WTC11 (cell line): Measurements from ENCODE around the gene ANXA11.
"Not testable (repeated sequence)": the region's sequence is repeated elsewhere in the genome, so short reads cannot be mapped to it uniquely, and the experiment has no call there.

Experiments used
- NR2C2 ChIP-seq: sonication (generic); formaldehyde crosslinking; IDR thresholded peaks from 2 replicates; pipeline ENCODE4 v1.8.0; 2022; ENCODE audit warnings: mild to moderate bottlenecking, missing genetic modification reagents
- TF ChIP-seq, protein P1 (sequence below): fragments of 200-600 bp; IDR thresholded peaks from 2 replicates; pipeline ENCODE4 v1.8.0; 2022; ENCODE audit warnings: antibody characterized with exemption

DNA sequence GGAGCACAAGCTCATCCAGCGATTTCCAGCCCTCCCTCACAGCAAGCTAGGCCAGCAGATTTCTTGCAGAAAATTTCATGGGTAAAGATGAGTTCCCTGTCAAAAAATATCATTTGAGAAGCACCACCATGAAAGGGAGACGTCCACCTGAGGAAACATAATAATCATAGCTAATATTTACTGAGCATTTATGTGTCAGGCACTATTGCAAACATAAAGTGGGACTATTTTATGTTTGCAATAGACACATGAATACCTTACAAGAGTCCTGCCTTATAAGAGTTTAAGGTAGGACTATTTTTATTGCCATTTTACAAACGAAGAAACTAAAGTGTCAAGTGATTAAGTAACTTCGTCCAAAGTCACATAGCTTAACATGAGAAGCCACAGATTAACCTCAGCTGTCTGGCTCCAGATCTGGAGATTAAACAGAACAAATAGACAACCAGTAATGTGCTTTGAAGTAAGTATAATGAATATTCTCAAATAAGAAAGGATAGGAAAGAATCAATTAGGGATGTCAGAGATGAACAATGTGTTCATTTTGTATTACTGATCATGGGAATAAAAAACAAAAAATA, 7.3 kb upstream of the ANXA11 start:
- TF ChIP-seq NR2C2: not testable (repeated sequence)
- TF ChIP-seq, protein P1, sequence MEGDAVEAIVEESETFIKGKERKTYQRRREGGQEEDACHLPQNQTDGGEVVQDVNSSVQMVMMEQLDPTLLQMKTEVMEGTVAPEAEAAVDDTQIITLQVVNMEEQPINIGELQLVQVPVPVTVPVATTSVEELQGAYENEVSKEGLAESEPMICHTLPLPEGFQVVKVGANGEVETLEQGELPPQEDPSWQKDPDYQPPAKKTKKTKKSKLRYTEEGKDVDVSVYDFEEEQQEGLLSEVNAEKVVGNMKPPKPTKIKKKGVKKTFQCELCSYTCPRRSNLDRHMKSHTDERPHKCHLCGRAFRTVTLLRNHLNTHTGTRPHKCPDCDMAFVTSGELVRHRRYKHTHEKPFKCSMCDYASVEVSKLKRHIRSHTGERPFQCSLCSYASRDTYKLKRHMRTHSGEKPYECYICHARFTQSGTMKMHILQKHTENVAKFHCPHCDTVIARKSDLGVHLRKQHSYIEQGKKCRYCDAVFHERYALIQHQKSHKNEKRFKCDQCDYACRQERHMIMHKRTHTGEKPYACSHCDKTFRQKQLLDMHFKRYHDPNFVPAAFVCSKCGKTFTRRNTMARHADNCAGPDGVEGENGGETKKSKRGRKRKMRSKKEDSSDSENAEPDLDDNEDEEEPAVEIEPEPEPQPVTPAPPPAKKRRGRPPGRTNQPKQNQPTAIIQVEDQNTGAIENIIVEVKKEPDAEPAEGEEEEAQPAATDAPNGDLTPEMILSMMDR: not testable (repeated sequence)
